22Rv1 (cell line): ENCODE results near the gene KBTBD7.

Source experiments
- ZFX ChIP-seq: fragments of 450-650 bp; IDR thresholded peaks from 2 replicates; pipeline ENCODE4 v1.6.1; 2017; ENCODE audit warnings: antibody characterized with exemption, borderline replicate concordance
- TF ChIP-seq, protein P1 (sequence below): fragments of 450-650 bp; IDR thresholded peaks from 2 replicates; pipeline ENCODE4 v1.5.1; 2017; ENCODE audit warnings: mild to moderate bottlenecking

GRCh38 chr13:41222259-41222852 is 28.0 kb upstream of the KBTBD7 start:
- TF ChIP-seq, protein P1, sequence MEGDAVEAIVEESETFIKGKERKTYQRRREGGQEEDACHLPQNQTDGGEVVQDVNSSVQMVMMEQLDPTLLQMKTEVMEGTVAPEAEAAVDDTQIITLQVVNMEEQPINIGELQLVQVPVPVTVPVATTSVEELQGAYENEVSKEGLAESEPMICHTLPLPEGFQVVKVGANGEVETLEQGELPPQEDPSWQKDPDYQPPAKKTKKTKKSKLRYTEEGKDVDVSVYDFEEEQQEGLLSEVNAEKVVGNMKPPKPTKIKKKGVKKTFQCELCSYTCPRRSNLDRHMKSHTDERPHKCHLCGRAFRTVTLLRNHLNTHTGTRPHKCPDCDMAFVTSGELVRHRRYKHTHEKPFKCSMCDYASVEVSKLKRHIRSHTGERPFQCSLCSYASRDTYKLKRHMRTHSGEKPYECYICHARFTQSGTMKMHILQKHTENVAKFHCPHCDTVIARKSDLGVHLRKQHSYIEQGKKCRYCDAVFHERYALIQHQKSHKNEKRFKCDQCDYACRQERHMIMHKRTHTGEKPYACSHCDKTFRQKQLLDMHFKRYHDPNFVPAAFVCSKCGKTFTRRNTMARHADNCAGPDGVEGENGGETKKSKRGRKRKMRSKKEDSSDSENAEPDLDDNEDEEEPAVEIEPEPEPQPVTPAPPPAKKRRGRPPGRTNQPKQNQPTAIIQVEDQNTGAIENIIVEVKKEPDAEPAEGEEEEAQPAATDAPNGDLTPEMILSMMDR: peak; percentile 85
- TF ChIP-seq ZFX: no peak
